Hematopoietic multipotent progenitor cell treated with erythropoietin and hydrocortisone succinate and interleukin-3 and kit ligand, for 6 days (in vitro differentiated cells): ENCODE results near the gene LRRC8C.
"Not testable (repeated sequence)": the region's sequence is repeated elsewhere in the genome, so short reads cannot be mapped to it uniquely, and the experiment has no call there.

ENCODE experiments used
- DNase-seq: peaks from one replicate; pipeline ENCODE4 v3.0.0-alpha.2; 2015

The LRRC8C gene

GRCh38 chr1:89673251-89673650 is 40.3 kb downstream of the LRRC8C start:
- peak; percentile 82 for DNase-seq

- DNase-seq: no peak
Observed at GRCh38 chr1:89675677-89676076, 42.8 kb downstream of the LRRC8C start.

GRCh38 chr1:89681045-89681729 is 48.3 kb downstream of the LRRC8C start:
- DNase-seq: no peak

GRCh38 chr1:89682611-89683010 is 49.7 kb downstream of the LRRC8C start:
- no peak for DNase-seq

GRCh38 chr1:89685461-89685860 is 52.5 kb downstream of the LRRC8C start:
- no peak for DNase-seq

- no peak for DNase-seq
Observed at GRCh38 chr1:89686520-89686919, 53.6 kb downstream of the LRRC8C start.

- DNase-seq: no peak
Observed at GRCh38 chr1:89687254-89687653, 54.3 kb downstream of the LRRC8C start.

GRCh38 chr1:89688607-89689006 is 55.7 kb downstream of the LRRC8C start:
- DNase-seq: no peak

GRCh38 chr1:89689234-89689633 is 56.3 kb downstream of the LRRC8C start:
- DNase-seq: no peak

- no peak for DNase-seq
Observed at GRCh38 chr1:89690595-89690994, 57.7 kb downstream of the LRRC8C start.

GRCh38 chr1:89692601-89693521 is 59.9 kb downstream of the LRRC8C start:
- peak; percentile 50 for DNase-seq

GRCh38 chr1:89695847-89696246 is 62.9 kb downstream of the LRRC8C start:
- no peak for DNase-seq

GRCh38 chr1:89697383-89697782 is 64.5 kb downstream of the LRRC8C start:
- no peak for DNase-seq

GRCh38 chr1:89698020-89698560 is 65.2 kb downstream of the LRRC8C start:
- DNase-seq: no peak

- no peak for DNase-seq
Observed at GRCh38 chr1:89698624-89699023, 65.7 kb downstream of the LRRC8C start.

GRCh38 chr1:89699451-89699986 is 66.6 kb downstream of the LRRC8C start:
- DNase-seq: no peak

GRCh38 chr1:89701746-89702241 is 68.9 kb downstream of the LRRC8C start:
- DNase-seq: peak; percentile 90

- no peak for DNase-seq
Observed at GRCh38 chr1:89702520-89703045, 69.7 kb downstream of the LRRC8C start.

GRCh38 chr1:89703469-89703868 is 70.5 kb downstream of the LRRC8C start:
- DNase-seq: peak; percentile 82

- no peak for DNase-seq
Observed at GRCh38 chr1:89704014-89704413, 71.1 kb downstream of the LRRC8C start.

- not testable (repeated sequence) for DNase-seq
Observed at GRCh38 chr1:89704885-89705284, 72.0 kb downstream of the LRRC8C start.

GRCh38 chr1:89705901-89706699 is 73.2 kb downstream of the LRRC8C start:
- DNase-seq: peak; percentile 40
